GM23338 (cell line): ENCODE measurements around the gene LCLAT1.

Experiments used
- EZH2 ChIP-seq: fragments of 200-600 bp; sonication (generic); IDR thresholded peaks from one replicate; pipeline ENCODE4 v1.8.0; 2017; ENCODE audit warnings: antibody characterized with exemption, mild to moderate bottlenecking, low read depth; ENCODE audit not compliant: unreplicated experiment
- TF ChIP-seq, protein P1 (sequence below), 2 experiments: fragments of 200-600 bp in 1 of 2; sonication (generic) in 1 of 2; conservative IDR thresholded peaks; 2 replicates each; pipeline versions ENCODE4 v1.5.1 to v1.6.1; 2016 to 2017; ENCODE audit warnings: antibody characterized with exemption in 2 of 2, low read depth in 2 of 2, mild to moderate bottlenecking in 2 of 2, moderate library complexity in 1 of 2

DNA sequence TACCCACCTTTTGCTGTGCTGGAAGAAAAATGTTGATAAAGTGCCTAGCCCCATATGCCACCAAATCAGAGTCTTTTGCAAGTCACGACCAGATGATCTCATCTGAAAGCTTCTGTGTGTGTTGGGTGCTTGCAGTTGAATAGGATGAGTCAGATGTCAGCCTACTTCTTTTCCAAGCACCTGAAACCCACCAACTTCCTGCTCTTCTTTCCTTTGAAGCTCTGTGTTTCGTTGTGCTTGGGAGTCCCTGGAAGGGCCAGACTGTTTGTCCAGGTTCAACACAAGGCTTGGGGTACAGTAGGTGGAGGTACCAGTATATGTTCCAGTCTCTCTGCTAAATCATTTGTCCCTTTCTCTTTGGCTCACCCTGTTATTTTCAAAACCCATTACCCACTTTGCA is 36.8 kb upstream of the LCLAT1 start:
- TF ChIP-seq EZH2 = no peak
- TF ChIP-seq, protein P1, sequence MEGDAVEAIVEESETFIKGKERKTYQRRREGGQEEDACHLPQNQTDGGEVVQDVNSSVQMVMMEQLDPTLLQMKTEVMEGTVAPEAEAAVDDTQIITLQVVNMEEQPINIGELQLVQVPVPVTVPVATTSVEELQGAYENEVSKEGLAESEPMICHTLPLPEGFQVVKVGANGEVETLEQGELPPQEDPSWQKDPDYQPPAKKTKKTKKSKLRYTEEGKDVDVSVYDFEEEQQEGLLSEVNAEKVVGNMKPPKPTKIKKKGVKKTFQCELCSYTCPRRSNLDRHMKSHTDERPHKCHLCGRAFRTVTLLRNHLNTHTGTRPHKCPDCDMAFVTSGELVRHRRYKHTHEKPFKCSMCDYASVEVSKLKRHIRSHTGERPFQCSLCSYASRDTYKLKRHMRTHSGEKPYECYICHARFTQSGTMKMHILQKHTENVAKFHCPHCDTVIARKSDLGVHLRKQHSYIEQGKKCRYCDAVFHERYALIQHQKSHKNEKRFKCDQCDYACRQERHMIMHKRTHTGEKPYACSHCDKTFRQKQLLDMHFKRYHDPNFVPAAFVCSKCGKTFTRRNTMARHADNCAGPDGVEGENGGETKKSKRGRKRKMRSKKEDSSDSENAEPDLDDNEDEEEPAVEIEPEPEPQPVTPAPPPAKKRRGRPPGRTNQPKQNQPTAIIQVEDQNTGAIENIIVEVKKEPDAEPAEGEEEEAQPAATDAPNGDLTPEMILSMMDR (conservative IDR thresholded peaks at IDR 0.05; ENCODE audit: low read depth in 2 of 2) = no peak
